H9 (cell line): ENCODE data around the gene MICAL2. TPM values are rescaled to one million over a fixed set of nuclear protein-coding genes. Genes with fewer than 3 reads are reported as not detected.

Experiments used
- DNase-seq: peaks from one replicate; pipeline ENCODE4 v3.0.0-alpha.2; 2017
- H2AFZ ChIP-seq: one replicate; pipeline ENCODE4 v1.6.1; 2013; ENCODE audit warnings: mild to moderate bottlenecking, low read length, control low read depth, moderate library complexity
- H2AK5ac ChIP-seq: 2 replicates; pipeline ENCODE4 v1.6.1; 2013; ENCODE audit warnings: low read length, control low read depth, mixed read lengths; ENCODE audit not compliant: insufficient read length
- H2BK120ac ChIP-seq: one replicate; pipeline ENCODE4 v1.6.1; 2013; ENCODE audit warnings: low read depth, mild to moderate bottlenecking, low read length, control low read depth, inconsistent platforms; ENCODE audit not compliant: poor library complexity, severe bottlenecking
- H2BK12ac ChIP-seq: 2 replicates; pipeline ENCODE4 v1.6.1; 2013; ENCODE audit warnings: low read length, control low read depth, mixed read lengths, low read depth; ENCODE audit not compliant: insufficient read length
- H2BK15ac ChIP-seq: 2 replicates; pipeline ENCODE4 v1.6.1; 2013; ENCODE audit warnings: low read depth, low read length, control low read depth
- H2BK20ac ChIP-seq: one replicate; pipeline ENCODE4 v1.6.1; 2013; ENCODE audit warnings: low read depth, mild to moderate bottlenecking, low read length, control low read depth, inconsistent platforms; ENCODE audit not compliant: poor library complexity, severe bottlenecking
- H2BK5ac ChIP-seq: 2 replicates; pipeline ENCODE4 v1.6.1; 2013; ENCODE audit warnings: low read length, control low read depth, mixed read lengths; ENCODE audit not compliant: insufficient read length
- H3K14ac ChIP-seq: 2 replicates; pipeline ENCODE4 v1.6.1; 2013; ENCODE audit warnings: low read length, control low read depth; ENCODE audit not compliant: insufficient read depth
- H3K18ac ChIP-seq: 2 replicates; pipeline ENCODE4 v1.6.1; 2013; ENCODE audit warnings: low read depth, mild to moderate bottlenecking, mixed read lengths, low read length, control low read depth; ENCODE audit not compliant: insufficient read length
- H3K23ac ChIP-seq: 2 replicates; pipeline ENCODE4 v1.6.1; 2013; ENCODE audit warnings: low read length, control low read depth, mixed read lengths, low read depth; ENCODE audit not compliant: insufficient read length
- H3K23me2 ChIP-seq: 2 replicates; pipeline ENCODE4 v1.6.1; 2013; ENCODE audit warnings: low read depth, mild to moderate bottlenecking, mixed read lengths, low read length, control low read depth; ENCODE audit not compliant: insufficient read length, poor library complexity, severe bottlenecking
- H3K27ac ChIP-seq: 2 replicates; pipeline ENCODE4 v1.5.1; 2013; ENCODE audit warnings: low read length, control low read depth, mixed read lengths, low read depth; ENCODE audit not compliant: insufficient read length
- H3K27me3 ChIP-seq: 2 replicates; pipeline ENCODE4 v1.6.1; 2013; ENCODE audit warnings: low read length, control low read depth, inconsistent platforms; ENCODE audit not compliant: insufficient read depth
- H3K4ac ChIP-seq: 2 replicates; pipeline ENCODE4 v1.6.1; 2013; ENCODE audit warnings: low read depth, mild to moderate bottlenecking, control low read depth, inconsistent platforms, low read length, moderate library complexity
- H3K4me1 ChIP-seq: 2 replicates; pipeline ENCODE4 v1.6.1; 2013; ENCODE audit warnings: low read length, control low read depth, inconsistent platforms; ENCODE audit not compliant: insufficient read depth
- H3K4me2 ChIP-seq: 2 replicates; pipeline ENCODE4 v1.6.1; 2013; ENCODE audit warnings: low read length, control low read depth, mixed read lengths; ENCODE audit not compliant: insufficient read length, insufficient read depth
- H3K56ac ChIP-seq: 2 replicates; pipeline ENCODE4 v1.6.1; 2013; ENCODE audit warnings: low read depth, mild to moderate bottlenecking, mixed read lengths, low read length, control low read depth; ENCODE audit not compliant: insufficient read length
- H3K79me1 ChIP-seq: 2 replicates; pipeline ENCODE4 v1.6.1; 2013; ENCODE audit warnings: low read depth, mild to moderate bottlenecking, moderate library complexity, low read length, control low read depth, inconsistent platforms; ENCODE audit not compliant: insufficient read depth, poor library complexity, severe bottlenecking
- H3K79me2 ChIP-seq: 2 replicates; pipeline ENCODE4 v1.6.1; 2013; ENCODE audit warnings: low read length, control low read depth, inconsistent platforms; ENCODE audit not compliant: insufficient read depth
- H3K9ac ChIP-seq: 2 replicates; pipeline ENCODE4 v1.6.1; 2013; ENCODE audit warnings: low read length, control low read depth, mixed read lengths; ENCODE audit not compliant: insufficient read length; ENCODE audit errors: extremely low read depth
- H3K9me3 ChIP-seq: one replicate; pipeline ENCODE4 v1.6.1; 2013; ENCODE audit warnings: low read depth, low read length, inconsistent platforms; ENCODE audit not compliant: control insufficient read depth
- H3T11ph ChIP-seq: one replicate; pipeline ENCODE4 v1.6.1; 2013; ENCODE audit warnings: mild to moderate bottlenecking, low read length, control low read depth, inconsistent platforms
- H4K20me1 ChIP-seq: one replicate; pipeline ENCODE4 v1.6.1; 2013; ENCODE audit not compliant: control insufficient read depth, insufficient read length, insufficient read depth
- H4K5ac ChIP-seq: 2 replicates; pipeline ENCODE4 v1.6.1; 2013; ENCODE audit warnings: low read depth, mild to moderate bottlenecking, mixed read lengths, low read length, control low read depth; ENCODE audit not compliant: insufficient read length
- H4K8ac ChIP-seq: replicated peaks from 2 replicates; pipeline ENCODE4 v1.6.1; 2013; ENCODE audit warnings: low read length, control low read depth, mixed read lengths, low read depth; ENCODE audit not compliant: insufficient read length
- H4K91ac ChIP-seq: 2 replicates; pipeline ENCODE4 v1.6.1; 2013; ENCODE audit warnings: low read depth, mild to moderate bottlenecking, moderate library complexity, mixed read lengths, low read length, control low read depth; ENCODE audit not compliant: insufficient read length
- H3K27ac Mint-ChIP-seq, 3 experiments: 2 replicates in 2 of 3; 3 replicates in 1 of 3; pipeline ENCODE4 v1.8.0; 2020 to 2021; ENCODE audit warnings: mixed read lengths in 3 of 3, mild to moderate bottlenecking in 1 of 3, moderate library complexity in 1 of 3
- H3K27me3 Mint-ChIP-seq: 2 replicates; pipeline ENCODE4 v1.8.0; 2021; ENCODE audit warnings: low read depth, mild to moderate bottlenecking, moderate library complexity, mixed read lengths
- H3K36me3 Mint-ChIP-seq, 3 experiments: 2 replicates in 2 of 3; 3 replicates in 1 of 3; pipeline ENCODE4 v1.8.0; 2020 to 2021; ENCODE audit warnings: low read depth in 3 of 3, mixed read lengths in 3 of 3; ENCODE audit not compliant: insufficient read depth in 1 of 3
- H3K4me1 Mint-ChIP-seq, 2 experiments: 2 replicates each; pipeline ENCODE4 v1.8.0; 2020; ENCODE audit warnings: mixed read lengths in 2 of 2
- H3K4me3 Mint-ChIP-seq, 2 experiments: 2 replicates in 1 of 2; 3 replicates in 1 of 2; pipeline ENCODE4 v1.8.0; 2020 to 2021; ENCODE audit warnings: mild to moderate bottlenecking in 2 of 2, mixed read lengths in 2 of 2, moderate library complexity in 1 of 2
- H3K9me3 Mint-ChIP-seq, 2 experiments: 2 replicates in 1 of 2; 3 replicates in 1 of 2; pipeline ENCODE4 v1.8.0; 2020; ENCODE audit warnings: mild to moderate bottlenecking in 2 of 2, mixed read lengths in 2 of 2, moderate library complexity in 1 of 2
- WGBS: extraction: QIAGEN DNeasy Blood & Tissue Kit; methylation state at CpG from one replicate; pipeline ENCODE4 v1.1.7; 2013; ENCODE audit warnings: missing lambda C conversion rate, low lambda C conversion rate, mixed read lengths; ENCODE audit not compliant: insufficient read length; ENCODE audit errors: extremely low coverage; 5-methylcytosine and 5-hydroxymethylcytosine counted together
- total RNA-seq: library from RNA; stranded (reverse); gene quantifications from 2 replicates; pipeline ENCODE4 v1.2.1, GENCODE V29; 2021
- TF ChIP-seq, protein P1 (sequence below): fragments of 200-600 bp; sonication (generic); conservative IDR thresholded peaks from 3 replicates; pipeline ENCODE4 v1.8.0; 2021; ENCODE audit warnings: antibody characterized with exemption, mild to moderate bottlenecking

The MICAL2 gene
- total RNA-seq, 1 experiment from 2014 or later, result 4.7 TPM

DNA sequence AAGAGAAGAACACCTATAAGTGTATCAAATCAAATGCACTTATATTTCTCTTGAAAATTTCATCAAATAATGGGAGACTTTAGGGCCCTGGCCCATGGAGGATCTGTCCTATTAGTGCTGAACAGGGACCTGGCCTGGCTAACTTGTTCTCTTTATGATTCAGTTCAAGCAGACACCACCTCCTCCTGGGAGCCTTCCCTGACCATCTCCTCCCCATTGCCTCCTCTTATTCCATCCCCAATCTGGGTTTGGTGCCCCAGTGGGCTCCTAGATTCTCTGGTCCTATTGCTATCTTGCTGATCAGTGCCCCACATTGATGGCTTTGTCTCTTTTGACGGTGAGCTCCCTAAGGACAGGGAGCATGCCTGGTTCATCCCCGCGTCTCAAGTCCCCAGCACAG lies 60.1 kb downstream of the MICAL2 start:
- Histone ChIP-seq H3K9me3 (no peaks in the 10 kb centered on the region), H4K91ac (no peak overlapping the region), H3K18ac (no peak overlapping the region), H2AFZ (no peak overlapping the region), H3K23me2 (no peaks in the 10 kb centered on the region), H3K23ac (no peak overlapping the region), H2BK120ac (no peak overlapping the region), H4K8ac (no peak overlapping the region), H3K56ac (no peak overlapping the region), H3T11ph (no peak overlapping the region), H2BK20ac (no peak overlapping the region), H3K79me2 (no peaks in the 10 kb centered on the region), H2BK12ac (no peak overlapping the region), H2BK5ac (no peak overlapping the region), H3K27me3 (no peaks in the 10 kb centered on the region), H3K9ac (no peak overlapping the region), H2BK15ac (no peak overlapping the region), H3K27ac (no peak overlapping the region), H4K20me1 (no peaks in the 10 kb centered on the region), H3K79me1 (no peaks in the 10 kb centered on the region), H3K4ac (no peak overlapping the region), H3K14ac (no peak overlapping the region), H3K4me2 (no peak overlapping the region), H4K5ac (no peak overlapping the region), H3K4me1 (no peaks in the 10 kb centered on the region), H2AK5ac (no peak overlapping the region)
- H3K27ac Mint-ChIP-seq, result no peak overlapping the region
- no peak for DNase-seq
- H3K27me3 Mint-ChIP-seq, result no peaks in the 10 kb centered on the region; the same call in 1 of the 2 replicates
- TF ChIP-seq, protein P1, sequence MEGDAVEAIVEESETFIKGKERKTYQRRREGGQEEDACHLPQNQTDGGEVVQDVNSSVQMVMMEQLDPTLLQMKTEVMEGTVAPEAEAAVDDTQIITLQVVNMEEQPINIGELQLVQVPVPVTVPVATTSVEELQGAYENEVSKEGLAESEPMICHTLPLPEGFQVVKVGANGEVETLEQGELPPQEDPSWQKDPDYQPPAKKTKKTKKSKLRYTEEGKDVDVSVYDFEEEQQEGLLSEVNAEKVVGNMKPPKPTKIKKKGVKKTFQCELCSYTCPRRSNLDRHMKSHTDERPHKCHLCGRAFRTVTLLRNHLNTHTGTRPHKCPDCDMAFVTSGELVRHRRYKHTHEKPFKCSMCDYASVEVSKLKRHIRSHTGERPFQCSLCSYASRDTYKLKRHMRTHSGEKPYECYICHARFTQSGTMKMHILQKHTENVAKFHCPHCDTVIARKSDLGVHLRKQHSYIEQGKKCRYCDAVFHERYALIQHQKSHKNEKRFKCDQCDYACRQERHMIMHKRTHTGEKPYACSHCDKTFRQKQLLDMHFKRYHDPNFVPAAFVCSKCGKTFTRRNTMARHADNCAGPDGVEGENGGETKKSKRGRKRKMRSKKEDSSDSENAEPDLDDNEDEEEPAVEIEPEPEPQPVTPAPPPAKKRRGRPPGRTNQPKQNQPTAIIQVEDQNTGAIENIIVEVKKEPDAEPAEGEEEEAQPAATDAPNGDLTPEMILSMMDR, result no peak
- no peak overlapping the region for H3K4me3 Mint-ChIP-seq
- H3K36me3 Mint-ChIP-seq, result no peaks in the 10 kb centered on the region; a peak in 1 of 7 replicates
- no CpG with 5 or more reads among the region's 3 CpGs for WGBS
- H3K4me1 Mint-ChIP-seq, result peaks cover 10 to 13% of the 10 kb centered on the region in 2 experiments
- H3K9me3 Mint-ChIP-seq, result no peaks in the 10 kb centered on the region
